ENCODE data around the gene CMBL.
"Not testable (repeated sequence)": the region's sequence is repeated elsewhere in the genome, so short reads cannot be mapped to it uniquely, and the experiment has no call there.

Gene CMBL

GRCh38 chr5:10285362-10285761 is 22.3 kb downstream of the CMBL start:
- DNase-seq (ENCODE audit: low read depth in 2 of 2): not testable (repeated sequence)

GRCh38 chr5:10283927-10284635 is 23.6 kb downstream of the CMBL start:
- DNase-seq (ENCODE audit: low read depth in 2 of 2): peak; percentile 43 to 79

GRCh38 chr5:10279925-10280720 is 27.6 kb downstream of the CMBL start:
- DNase-seq (ENCODE audit: low read depth in 2 of 2): no peak

GRCh38 chr5:10279328-10279727 is 28.4 kb downstream of the CMBL start:
- no peak for DNase-seq (ENCODE audit: low read depth in 2 of 2)

GRCh38 chr5:10278658-10279279 is 28.9 kb downstream of the CMBL start:
- no peak for DNase-seq (ENCODE audit: low read depth in 2 of 2)

GRCh38 chr5:10277773-10278630 is 29.7 kb downstream of the CMBL start:
- DNase-seq (ENCODE audit: low read depth in 2 of 2): no peak

GRCh38 chr5:10276691-10277090 is 31.0 kb downstream of the CMBL start:
- DNase-seq (ENCODE audit: low read depth in 2 of 2): no peak

- DNase-seq (ENCODE audit: low read depth in 2 of 2): no peak
Measured at GRCh38 chr5:10275991-10276390, 31.7 kb downstream of the CMBL start.

GRCh38 chr5:10275460-10275859 is 32.2 kb downstream of the CMBL start:
- DNase-seq (ENCODE audit: low read depth in 2 of 2): no peak

GRCh38 chr5:10272875-10273209 is 34.9 kb downstream of the CMBL start:
- DNase-seq (ENCODE audit: low read depth in 2 of 2): not testable (repeated sequence)

- no peak for DNase-seq (ENCODE audit: low read depth in 2 of 2)
Measured at GRCh38 chr5:10272053-10272874, 35.4 kb downstream of the CMBL start.

GRCh38 chr5:10268100-10268499 is 39.6 kb downstream of the CMBL start:
- DNase-seq (ENCODE audit: low read depth in 2 of 2): no peak

- DNase-seq (ENCODE audit: low read depth in 2 of 2): no peak
Measured at GRCh38 chr5:10266839-10267238, 40.9 kb downstream of the CMBL start.

GRCh38 chr5:10266137-10266536 is 41.6 kb downstream of the CMBL start:
- no peak for DNase-seq (ENCODE audit: low read depth in 2 of 2)

GRCh38 chr5:10265245-10266109 is 42.2 kb downstream of the CMBL start:
- no peak for DNase-seq (ENCODE audit: low read depth in 2 of 2)

- DNase-seq (ENCODE audit: low read depth in 2 of 2): no peak
Measured at GRCh38 chr5:10264604-10265003, 43.1 kb downstream of the CMBL start.

GRCh38 chr5:10262995-10263394 is 44.7 kb downstream of the CMBL start:
- DNase-seq (ENCODE audit: low read depth in 2 of 2): no peak

- DNase-seq (ENCODE audit: low read depth in 2 of 2): no peak
Measured at GRCh38 chr5:10262121-10262774, 45.5 kb downstream of the CMBL start.

GRCh38 chr5:10261065-10261464 is 46.6 kb downstream of the CMBL start:
- DNase-seq (ENCODE audit: low read depth in 2 of 2): no peak

- no peak for DNase-seq (ENCODE audit: low read depth in 2 of 2)
Measured at GRCh38 chr5:10259899-10260298, 47.8 kb downstream of the CMBL start.

Data from stimulated activated CD4-positive, alpha-beta T cell treated with anti-CD3 and anti-CD28 coated beads, Interleukin-12 subunit alpha, Interleukin-12 subunit beta, amount 100 ng/mL, for 24 hours (primary cell).